Vagina (tissue), 2 donors: ENCODE results near the gene FBXO2.

Source experiments
- CTCF ChIP-seq, 3 experiments: fragments of 450-650 bp in 2 of 3; fragments of 200-600 bp in 1 of 3; sonication (generic) in 1 of 3; IDR thresholded peaks; one replicate each; pipeline ENCODE4 v1.5.1; 2017 to 2019; ENCODE audit warnings: antibody characterized with exemption in 3 of 3, mild to moderate bottlenecking in 2 of 3, moderate library complexity in 2 of 3
- POLR2A ChIP-seq, 2 donors: fragments of 450-650 bp; IDR thresholded peaks; one replicate each; pipeline ENCODE4 v1.6.1; 2017; ENCODE audit warnings: antibody characterized with exemption in 2 of 2, mild to moderate bottlenecking in 2 of 2, moderate library complexity in 2 of 2
- POLR2AphosphoS5 ChIP-seq, 2 donors: sonication (generic); formaldehyde crosslinking; IDR thresholded peaks; one replicate each; pipeline ENCODE4 v1.9.0; 2017; ENCODE audit warnings: antibody characterized with exemption in 2 of 2, mild to moderate bottlenecking in 2 of 2, low read depth in 1 of 2; ENCODE audit not compliant: insufficient read depth in 1 of 2

- TF ChIP-seq POLR2A (IDR thresholded peaks at IDR 0.05) (no peak), CTCF (IDR thresholded peaks at IDR 0.05) (no peak), POLR2AphosphoS5 (IDR thresholded peaks at IDR 0.05; ENCODE audit: insufficient read depth in 1 of 2, low read depth in 1 of 2) (no peak)
Observed at GRCh38 chr1:11673089-11673769, 19.0 kb upstream of the FBXO2 start.
